GM12891 (cell line): ENCODE results near the gene FREM1.

Experiments used
- POLR2A ChIP-seq: IDR thresholded peaks from 2 replicates; pipeline ENCODE4 v1.6.1; 2011; ENCODE audit warnings: low read depth, low read length, control low read depth
- TAF1 ChIP-seq: IDR thresholded peaks from 2 replicates; pipeline ENCODE4 v1.6.1; 2011; ENCODE audit warnings: low read depth, low read length, control low read depth

- TF ChIP-seq POLR2A (no peak), TAF1 (no peak)
These were observed 112.8 kb downstream of the FREM1 start for GRCh38 chr9:14797435-14797834.
